Bronchial epithelial cell (primary cell): Measurements from ENCODE around the gene PWWP2B. TPM values are rescaled to one million over a fixed set of nuclear protein-coding genes. Genes with fewer than 3 reads are reported as not detected.

Experiments
- DNase-seq: peaks from one replicate; pipeline ENCODE4 v3.0.0-alpha.2; 2010; ENCODE audit warnings: low read depth
- FAIRE-seq: peaks from 2 replicates; lab custom pipeline; 2011; peaks lifted over from hg19 to GRCh38; lab: Jason Lieb, UNC
- H3K27me3 ChIP-seq: 2 replicates; pipeline ENCODE4 v1.5.1; 2011; ENCODE audit warnings: low read length; ENCODE audit not compliant: control insufficient read depth, insufficient read depth
- H3K36me3 ChIP-seq: 2 replicates; pipeline ENCODE4 v1.5.1; 2011; ENCODE audit warnings: low read length; ENCODE audit not compliant: control insufficient read depth, insufficient read depth
- H3K4me3 ChIP-seq: 2 replicates; pipeline ENCODE4 v1.5.1; 2011; ENCODE audit warnings: mild to moderate bottlenecking, low read depth, low read length, control low read depth
- total RNA-seq: library from RNA; depleted of rRNA; stranded (reverse); fragments of >200 nt; gene quantifications from 2 replicates; pipeline ENCODE4 v1.2.1, GENCODE V29; 2014
- TF ChIP-seq, protein P1 (sequence below): IDR thresholded peaks from 2 replicates; pipeline ENCODE4 v1.5.1; 2011; ENCODE audit warnings: mild to moderate bottlenecking, moderate library complexity, low read length, control low read depth, inconsistent platforms; ENCODE audit not compliant: insufficient read depth, severe bottlenecking

Gene PWWP2B
- total RNA-seq, 1 donor from 2014 or later = 40.0 TPM

DNA sequence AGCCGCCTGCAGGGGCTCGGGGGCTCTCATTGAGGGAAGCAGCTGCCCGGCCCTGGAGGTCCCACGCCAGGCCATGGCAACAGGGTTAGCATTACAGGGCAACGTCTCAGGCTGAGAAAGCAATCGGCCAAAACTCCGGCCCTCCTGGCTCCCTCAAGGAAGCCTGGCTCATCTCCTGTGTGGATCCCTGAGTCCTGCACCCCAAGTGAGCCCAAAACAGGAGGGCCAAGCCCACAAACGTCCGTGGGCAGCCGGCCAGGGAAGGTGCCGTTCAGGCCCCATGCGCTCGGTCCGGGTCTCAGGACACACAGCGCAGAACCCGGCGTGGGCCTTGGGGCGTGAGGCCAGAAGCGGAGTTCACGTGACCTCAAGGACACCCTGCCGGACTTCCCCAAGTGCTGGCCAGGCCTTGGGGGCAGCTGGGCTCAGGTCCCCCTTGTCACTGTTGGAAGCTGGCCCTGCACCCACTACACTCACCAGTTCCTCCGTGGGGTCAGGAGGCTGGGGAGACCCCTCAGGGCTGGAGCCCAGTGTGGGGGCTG, 8.0 kb upstream of the PWWP2B start:
- DNase-seq = no peak
- no peak for FAIRE-seq
- Histone ChIP-seq H3K27me3 (no peaks in the 10 kb centered on the region), H3K4me3 (no peak overlapping the region), H3K36me3 (no peaks in the 10 kb centered on the region)
- TF ChIP-seq, protein P1, sequence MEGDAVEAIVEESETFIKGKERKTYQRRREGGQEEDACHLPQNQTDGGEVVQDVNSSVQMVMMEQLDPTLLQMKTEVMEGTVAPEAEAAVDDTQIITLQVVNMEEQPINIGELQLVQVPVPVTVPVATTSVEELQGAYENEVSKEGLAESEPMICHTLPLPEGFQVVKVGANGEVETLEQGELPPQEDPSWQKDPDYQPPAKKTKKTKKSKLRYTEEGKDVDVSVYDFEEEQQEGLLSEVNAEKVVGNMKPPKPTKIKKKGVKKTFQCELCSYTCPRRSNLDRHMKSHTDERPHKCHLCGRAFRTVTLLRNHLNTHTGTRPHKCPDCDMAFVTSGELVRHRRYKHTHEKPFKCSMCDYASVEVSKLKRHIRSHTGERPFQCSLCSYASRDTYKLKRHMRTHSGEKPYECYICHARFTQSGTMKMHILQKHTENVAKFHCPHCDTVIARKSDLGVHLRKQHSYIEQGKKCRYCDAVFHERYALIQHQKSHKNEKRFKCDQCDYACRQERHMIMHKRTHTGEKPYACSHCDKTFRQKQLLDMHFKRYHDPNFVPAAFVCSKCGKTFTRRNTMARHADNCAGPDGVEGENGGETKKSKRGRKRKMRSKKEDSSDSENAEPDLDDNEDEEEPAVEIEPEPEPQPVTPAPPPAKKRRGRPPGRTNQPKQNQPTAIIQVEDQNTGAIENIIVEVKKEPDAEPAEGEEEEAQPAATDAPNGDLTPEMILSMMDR = no peak

DNA sequence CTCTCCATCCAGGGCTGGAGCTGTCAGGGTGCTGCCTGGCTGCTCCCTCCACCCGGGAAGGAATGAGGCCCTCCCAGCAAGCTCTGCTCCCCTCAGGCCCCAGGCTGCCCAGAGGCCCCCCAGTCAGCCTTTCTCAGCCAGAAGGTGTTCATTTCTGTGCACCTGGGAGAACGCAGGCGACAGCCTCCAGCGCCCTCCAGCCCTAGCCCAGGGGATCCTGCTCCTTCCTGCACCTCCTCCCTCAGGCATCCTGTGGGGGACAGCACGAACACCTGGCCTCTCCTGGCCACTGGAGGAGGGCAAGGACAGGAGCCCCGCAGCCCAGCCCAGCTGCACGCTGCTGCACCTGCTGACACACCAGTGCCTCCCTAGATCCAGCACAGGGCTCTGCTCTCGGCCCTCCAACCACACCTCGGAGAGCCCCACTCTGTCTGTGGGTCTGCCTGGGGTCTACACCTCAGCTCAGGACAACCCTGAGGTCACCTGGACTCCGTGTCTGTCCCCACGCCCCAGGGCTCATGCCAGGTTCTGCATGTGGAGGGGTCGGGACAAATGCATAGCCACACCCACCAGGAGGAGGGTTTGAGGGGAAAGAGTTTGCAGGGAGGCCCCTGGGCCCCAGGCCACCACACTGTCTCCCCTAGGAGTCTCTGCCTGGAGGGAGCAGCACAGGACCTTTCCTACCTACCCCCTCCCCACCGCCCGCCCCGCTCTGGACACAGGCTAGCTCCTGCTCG, 7.4 kb upstream of the PWWP2B start:
- H3K27me3 ChIP-seq = no peaks in the 10 kb centered on the region
- H3K4me3 ChIP-seq = no peak overlapping the region
- TF ChIP-seq, protein P1 = no peak
- no peaks in the 10 kb centered on the region for H3K36me3 ChIP-seq
- DNase-seq (no peak), FAIRE-seq (no peak)

DNA sequence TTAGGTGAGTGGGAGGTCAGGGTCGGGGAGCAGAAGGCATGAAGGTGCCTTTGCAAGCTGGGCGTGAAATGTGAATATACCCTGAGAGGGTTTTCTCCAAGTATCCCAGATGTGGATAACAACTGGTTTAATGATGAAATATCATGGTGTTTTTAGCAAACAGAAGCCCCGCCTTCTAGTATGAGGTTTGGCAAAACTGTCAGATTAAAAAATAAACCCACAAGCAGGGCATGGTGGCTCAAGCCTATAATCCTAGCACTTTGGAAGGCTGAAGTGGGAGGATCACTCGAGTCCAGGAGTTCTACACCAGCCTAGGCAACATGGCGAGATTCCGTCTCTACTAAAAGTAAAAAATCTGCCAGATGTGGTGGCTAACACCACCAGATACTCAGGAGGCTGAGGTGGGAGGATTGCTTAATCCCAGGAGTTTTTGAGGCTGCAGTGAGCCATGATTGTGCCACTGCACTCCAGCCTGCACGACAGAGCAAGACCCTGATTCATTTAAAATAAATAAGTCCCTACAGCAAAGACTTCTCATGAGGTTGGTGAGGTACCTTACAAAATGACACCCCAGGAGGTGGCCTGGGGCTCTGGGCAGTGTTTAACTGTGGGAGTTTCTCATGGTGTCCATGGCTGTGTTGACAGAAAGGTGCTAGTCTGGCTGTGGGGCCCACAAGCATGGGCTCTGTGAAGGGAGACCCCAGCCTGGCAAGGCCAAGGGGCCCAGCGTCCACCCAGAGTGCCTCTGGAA, 6.7 kb upstream of the PWWP2B start:
- Histone ChIP-seq H3K27me3 (no peaks in the 10 kb centered on the region), H3K4me3 (no peak overlapping the region), H3K36me3 (no peaks in the 10 kb centered on the region)
- DNase-seq (no peak), FAIRE-seq (no peak)
- TF ChIP-seq, protein P1 = no peak

- DNase-seq (no peak), FAIRE-seq (no peak)
- TF ChIP-seq, protein P1 = no peak
- Histone ChIP-seq H3K4me3 (no peak overlapping the region), H3K36me3 (no peaks in the 10 kb centered on the region), H3K27me3 (no peaks in the 10 kb centered on the region)
Observed at GRCh38 chr10:132390921-132391675, 5.9 kb upstream of the PWWP2B start.

DNA sequence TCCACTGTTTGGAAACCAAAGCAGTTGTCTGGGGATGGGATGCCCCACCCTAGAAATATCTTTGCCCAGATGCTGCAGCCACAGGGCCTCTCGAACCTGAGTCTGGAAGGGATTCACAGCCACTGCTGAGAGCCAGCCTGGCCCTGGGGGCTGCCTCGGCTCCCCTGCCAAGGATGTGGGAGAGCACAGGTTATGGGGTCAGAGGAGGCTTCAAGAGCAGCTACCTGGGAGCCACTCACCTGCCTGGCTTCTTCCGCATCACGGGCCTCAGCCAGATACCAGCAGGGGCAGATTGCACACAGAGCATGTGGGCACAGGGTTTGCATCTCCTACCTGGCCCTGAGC, 5.4 kb upstream of the PWWP2B start:
- H3K36me3 ChIP-seq = no peaks in the 10 kb centered on the region
- TF ChIP-seq, protein P1 = no peak
- FAIRE-seq (no peak), DNase-seq (no peak)
- H3K4me3 ChIP-seq = no peak overlapping the region
- H3K27me3 ChIP-seq = no peaks in the 10 kb centered on the region
